NCI-H1048 (cell line): Measurements from ENCODE around the gene SLCO2A1.

ENCODE experiments used
- DNase-seq: peaks from one replicate; lab custom pipeline; 2025; lab: John Stamatoyannopoulos, UW

Gene SLCO2A1

GRCh38 chr3:133933097-133934024 is 96.4 kb downstream of the SLCO2A1 start:
- no peak for DNase-seq

DNA sequence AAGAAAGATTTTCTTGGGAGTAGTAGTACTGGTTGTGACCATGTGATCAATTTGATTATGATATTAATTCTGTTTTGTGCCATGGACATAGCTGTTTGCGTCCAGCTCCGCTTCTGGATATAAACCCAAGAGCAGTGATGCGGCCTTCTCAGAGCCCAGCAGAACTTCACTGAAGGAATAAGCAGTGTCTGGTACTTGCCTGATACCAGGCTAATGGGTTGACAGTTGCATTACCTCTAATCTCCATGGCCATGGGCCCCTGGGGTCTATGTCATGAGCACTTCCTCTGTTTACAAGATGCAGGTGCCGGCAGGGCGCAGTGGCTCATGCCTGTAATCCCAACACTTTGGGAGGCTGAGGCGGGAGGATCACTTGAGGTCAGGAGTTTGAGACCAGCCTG is 97.7 kb downstream of the SLCO2A1 start:
- DNase-seq: no peak

GRCh38 chr3:133931084-133931483 is 98.6 kb downstream of the SLCO2A1 start:
- no peak for DNase-seq

GRCh38 chr3:133930341-133930933 is 99.3 kb downstream of the SLCO2A1 start:
- no peak for DNase-seq

- DNase-seq: no peak
Observed at GRCh38 chr3:133928903-133929607, 100.7 kb downstream of the SLCO2A1 start.

DNA sequence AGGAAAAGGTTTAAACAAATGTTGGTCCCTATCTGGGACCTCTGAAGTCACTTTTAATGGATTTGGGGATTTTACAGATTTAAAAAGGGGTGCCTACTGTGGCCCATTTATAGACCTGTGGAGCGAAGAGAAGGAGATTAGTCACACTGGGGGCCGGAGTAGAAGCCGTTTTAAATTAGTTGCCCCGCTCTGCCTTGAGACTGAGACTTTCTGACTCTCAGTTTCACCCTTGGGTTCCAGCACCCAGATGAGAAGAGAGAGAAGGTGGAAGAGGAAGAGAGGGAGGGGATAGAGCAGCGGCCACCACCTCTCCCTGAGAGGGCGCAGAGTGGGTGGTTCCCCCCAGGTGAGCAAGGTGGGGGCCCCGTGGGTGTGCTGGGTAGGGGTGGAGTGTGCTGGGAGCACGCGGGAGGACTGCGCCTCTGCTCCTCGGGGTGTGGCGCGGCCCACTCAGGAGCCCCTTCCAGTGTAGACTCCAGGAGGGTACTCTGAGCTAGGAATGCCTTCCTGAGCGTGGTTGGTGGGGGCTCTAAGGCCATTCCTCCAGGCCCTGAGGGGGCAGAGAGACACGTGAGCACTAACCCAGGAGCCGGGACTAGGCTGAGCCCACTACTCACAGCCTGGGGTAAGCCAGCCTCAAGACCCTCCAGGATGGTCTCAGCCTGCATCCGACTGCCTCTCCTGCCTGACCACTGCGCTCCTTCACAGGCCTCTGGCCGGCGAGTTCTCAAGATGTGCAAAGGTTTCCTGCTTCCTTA is 101.4 kb downstream of the SLCO2A1 start:
- no peak for DNase-seq

GRCh38 chr3:133927540-133928066 is 102.1 kb downstream of the SLCO2A1 start:
- DNase-seq: peak; percentile 14

DNA sequence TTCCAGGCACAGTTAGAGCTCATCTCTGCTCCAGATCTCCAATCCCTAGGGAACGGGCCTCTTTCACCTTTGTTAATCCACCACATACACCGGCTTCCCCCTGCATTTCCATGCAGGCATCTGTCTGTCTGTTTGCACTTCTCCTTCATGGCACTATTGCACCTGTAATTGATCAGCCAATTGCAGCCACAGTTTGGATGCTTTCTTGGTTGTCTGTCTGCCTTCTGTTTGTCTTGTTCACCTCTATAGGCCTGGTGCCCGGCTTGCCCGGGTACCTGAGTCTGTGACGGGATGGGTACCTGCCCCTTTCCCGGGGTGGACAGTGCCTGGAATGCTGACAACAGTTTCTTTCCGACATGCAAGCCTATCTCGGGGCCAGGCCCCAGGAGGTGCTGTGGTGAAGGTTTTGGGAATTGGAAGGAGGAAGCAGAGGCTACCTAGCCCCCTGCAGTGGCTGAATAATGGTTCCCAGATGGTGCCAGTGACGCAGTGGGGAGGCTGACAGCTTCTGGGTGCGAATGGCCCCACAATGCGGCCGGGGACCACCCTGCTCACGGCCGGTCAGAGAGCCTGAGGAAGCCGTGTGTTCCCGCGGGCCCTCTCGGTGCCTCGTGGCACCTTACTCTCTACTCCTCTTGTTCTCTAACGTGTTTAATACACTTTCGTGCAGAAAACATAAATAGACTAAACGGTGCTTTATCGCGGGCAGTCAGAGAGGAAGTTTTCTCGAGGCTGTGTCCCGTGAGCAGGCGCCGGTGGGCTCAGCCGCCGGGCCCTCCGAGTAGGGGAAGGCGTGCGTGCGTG is 102.8 kb downstream of the SLCO2A1 start:
- no peak for DNase-seq

GRCh38 chr3:133925960-133926735 is 103.6 kb downstream of the SLCO2A1 start:
- no peak for DNase-seq

GRCh38 chr3:133924041-133924440 is 105.7 kb downstream of the SLCO2A1 start:
- no peak for DNase-seq

- DNase-seq: no peak
Observed at GRCh38 chr3:133921592-133921991, 108.1 kb downstream of the SLCO2A1 start.

- DNase-seq: no peak
Observed at GRCh38 chr3:133917144-133917543, 112.6 kb downstream of the SLCO2A1 start.

- DNase-seq: no peak
Observed at GRCh38 chr3:133915685-133916658, 113.8 kb downstream of the SLCO2A1 start.

GRCh38 chr3:133914839-133915600 is 114.7 kb downstream of the SLCO2A1 start:
- no peak for DNase-seq

DNA sequence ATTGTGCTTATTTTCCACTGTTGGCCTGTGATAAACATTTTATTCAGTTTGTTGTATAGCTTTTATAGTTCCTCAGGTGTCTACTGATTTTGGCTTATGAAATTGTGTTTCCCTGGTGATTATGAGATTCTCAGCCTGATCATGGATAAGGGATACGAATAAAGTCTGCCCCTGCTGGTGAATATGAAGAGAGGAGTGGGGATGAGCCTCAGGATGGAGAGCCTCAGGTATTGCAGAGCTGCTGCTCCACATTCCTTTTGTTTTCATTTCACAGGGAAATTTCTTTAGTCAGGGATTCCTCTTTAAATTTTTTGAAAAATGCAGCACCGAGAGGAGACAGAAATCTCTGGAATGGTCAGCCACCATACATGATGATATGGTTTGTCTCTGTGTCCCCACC is 119.3 kb downstream of the SLCO2A1 start:
- DNase-seq: no peak

DNA sequence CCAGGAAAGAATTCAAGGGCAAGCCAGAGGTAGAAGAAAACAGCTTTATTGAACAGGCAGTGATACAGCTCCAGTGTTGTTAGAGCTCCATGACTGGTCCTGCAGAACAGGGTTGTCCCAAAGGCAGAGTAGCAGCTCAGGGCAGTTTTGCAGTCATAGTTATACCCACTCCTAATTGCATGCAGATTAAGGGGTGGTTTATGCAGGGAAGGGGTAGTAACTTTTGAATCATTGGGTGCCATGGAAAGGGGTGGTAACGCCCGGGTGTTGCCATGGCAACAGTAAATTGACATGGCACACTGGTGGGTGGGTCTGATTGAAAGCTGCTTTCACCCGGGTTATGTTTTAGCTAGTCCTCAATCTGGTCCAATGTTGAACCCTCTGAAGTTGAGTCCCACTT is 124.3 kb downstream of the SLCO2A1 start:
- peak; percentile 0 for DNase-seq

GRCh38 chr3:133901847-133902246 is 127.9 kb downstream of the SLCO2A1 start:
- no peak for DNase-seq

- no peak for DNase-seq
Observed at GRCh38 chr3:133901083-133901482, 128.6 kb downstream of the SLCO2A1 start.
